Endothelial cell of umbilical vein (primary cell): Measurements from ENCODE around the gene CBLN1. TPM values are rescaled to one million over a fixed set of nuclear protein-coding genes. Genes with fewer than 3 reads are reported as not detected.

Source experiments
- BruUV-seq: library from RNA; stranded (reverse); fragments of 400-500 nt; replicated peaks from 2 replicates; lab custom pipeline; 2021; lab: Mats Ljungman, UMichigan
- CTCF ChIA-PET: fragments of 300-600, 350-600 bp; sonication (Branson Sonifier 250); formaldehyde crosslinking; loops from one replicate; lab custom pipeline; 2021; ENCODE audit warnings: antibody characterized with exemption, inconsistent platforms; lab: Charles Lee
- POLR2A ChIA-PET: fragments of 300-600, 350-600 bp; sonication (Branson Sonifier 250); formaldehyde crosslinking; loops from one replicate; lab custom pipeline; 2021; ENCODE audit warnings: antibody characterized with exemption, inconsistent platforms; lab: Charles Lee
- DNase-seq: peaks from one replicate; pipeline ENCODE4 v3.0.0-alpha.2; 2011; ENCODE audit warnings: low read depth, low spot score
- FAIRE-seq: peaks from 2 replicates; lab custom pipeline; 2011; peaks lifted over from hg19 to GRCh38; lab: Jason Lieb, UNC
- H2AFZ ChIP-seq: 2 replicates; pipeline ENCODE4 v1.6.0; 2012; ENCODE audit warnings: low read depth, low read length, control low read depth, inconsistent platforms
- H3K27ac ChIP-seq: 2 replicates; pipeline ENCODE4 v1.5.1; 2011; ENCODE audit warnings: low read depth, mild to moderate bottlenecking, control low read depth, low read length, moderate library complexity; ENCODE audit not compliant: insufficient read depth
- H3K27me3 ChIP-seq, 2 experiments: 2 replicates each; pipeline versions ENCODE4 v1.6.0 to v1.6.1; 2011; ENCODE audit warnings: low read length in 2 of 2, mixed read lengths in 1 of 2; ENCODE audit not compliant: control insufficient read depth in 2 of 2, insufficient read depth in 2 of 2
- H3K36me3 ChIP-seq, 2 experiments: 2 replicates in 1 of 2; 3 replicates in 1 of 2; pipeline ENCODE4 v1.5.1; 2011; ENCODE audit warnings: low read length in 2 of 2, mild to moderate bottlenecking in 1 of 2, moderate library complexity in 1 of 2; ENCODE audit not compliant: control insufficient read depth in 2 of 2, insufficient read depth in 2 of 2; ENCODE audit errors: extremely low read depth in 1 of 2
- H3K4me1 ChIP-seq: 3 replicates; pipeline ENCODE4 v1.5.1; 2011; ENCODE audit warnings: mild to moderate bottlenecking, low read length; ENCODE audit not compliant: control insufficient read depth, insufficient read depth; ENCODE audit errors: extremely low read depth
- H3K4me2 ChIP-seq: 2 replicates; pipeline ENCODE4 v1.6.1; 2011; ENCODE audit warnings: low read length, control low read depth, mixed read lengths; ENCODE audit not compliant: insufficient read depth
- H3K4me3 ChIP-seq, 3 experiments: fragments of 200-600 bp in 1 of 3; sonication (generic), shearing (Covaris generic) in 1 of 3; replicated peaks in 1 of 3; 2 replicates each; pipeline ENCODE4 v1.5.1; 2011 to 2016; ENCODE audit warnings: control low read depth in 3 of 3, low read length in 3 of 3, mild to moderate bottlenecking in 2 of 3, inconsistent platforms in 1 of 3, low read depth in 1 of 3, moderate library complexity in 1 of 3; ENCODE audit not compliant: insufficient read depth in 1 of 3
- H3K79me2 ChIP-seq: 2 replicates; pipeline ENCODE4 v1.6.0; 2012; ENCODE audit warnings: low read length, inconsistent platforms; ENCODE audit not compliant: control insufficient read depth, insufficient read depth
- H3K9ac ChIP-seq: replicated peaks from 2 replicates; pipeline ENCODE3; 2011; ENCODE audit warnings: low read length, control low read depth; ENCODE audit not compliant: insufficient read depth; ENCODE audit errors: extremely low read depth
- H3K9me1 ChIP-seq: replicated peaks from 3 replicates; pipeline ENCODE4 v1.6.0; 2011; ENCODE audit warnings: mild to moderate bottlenecking, low read length; ENCODE audit not compliant: control insufficient read depth, insufficient read depth; ENCODE audit errors: extremely low read depth
- H3K9me3 ChIP-seq: replicated peaks from 2 replicates; pipeline ENCODE4 v1.5.1; 2012; ENCODE audit warnings: low read length, inconsistent platforms; ENCODE audit not compliant: control insufficient read depth, insufficient read depth
- H4K20me1 ChIP-seq: replicated peaks from 2 replicates; pipeline ENCODE3; 2011; ENCODE audit warnings: mild to moderate bottlenecking, low read length; ENCODE audit not compliant: control insufficient read depth, insufficient read depth; ENCODE audit errors: extremely low read depth
- EZH2 ChIP-seq: IDR thresholded peaks from 2 replicates; pipeline ENCODE4 v1.6.1; 2012; ENCODE audit warnings: borderline replicate concordance, low read depth, mild to moderate bottlenecking, moderate library complexity, low read length, inconsistent platforms; ENCODE audit not compliant: severe bottlenecking
- FOS ChIP-seq: IDR thresholded peaks from 2 replicates; pipeline ENCODE4 v1.6.1; 2011; ENCODE audit warnings: mild to moderate bottlenecking, low read length, moderate library complexity, borderline replicate concordance; ENCODE audit not compliant: insufficient read depth
- GATA2 ChIP-seq: IDR thresholded peaks from 2 replicates; pipeline ENCODE4 v1.7.0; 2011; ENCODE audit warnings: low read depth, mild to moderate bottlenecking, moderate library complexity, mixed read lengths, low read length; ENCODE audit not compliant: insufficient read length, insufficient read depth
- MYC ChIP-seq: IDR thresholded peaks from one replicate; pipeline ENCODE4 v1.6.1; 2011; ENCODE audit warnings: mild to moderate bottlenecking, low read depth, low read length
- POLR2AphosphoS5 ChIP-seq: IDR thresholded peaks from 2 replicates; pipeline ENCODE4 v1.6.1; 2012; ENCODE audit warnings: low read depth, mild to moderate bottlenecking, control low read depth, low read length, moderate library complexity; ENCODE audit not compliant: insufficient read depth
- dilution Hi-C: fragments of 300-500 bp; cut with MboI; formaldehyde crosslinking; loops from one replicate; pipeline ENCODE4 v1.15.0; 2019; ENCODE audit warnings: low sequenced_read_pairs; ENCODE audit not compliant: extremely low pct_ligation_motif_present
- intact Hi-C: fragments of 100-400 bp; cut with micrococcal nuclease; formaldehyde crosslinking; loops from one replicate; pipeline ENCODE4 v1.10.0; 2022
- polyA plus RNA-seq, 4 experiments: library from polyadenylated mRNA; depleted of rRNA in 3 of 4; stranded (reverse) in 3 of 4; unstranded in 1 of 4; fragments of >200 nt; gene quantifications; 2 replicates each; pipeline versions ENCODE4 v1.2.1 to v1.2.3, GENCODE V29; 2011 to 2012; ENCODE audit warnings: missing spikeins in 1 of 4
- total RNA-seq: library from RNA; stranded (reverse); gene quantifications from 2 replicates; pipeline ENCODE4 v1.2.3, GENCODE V29; 2021
- TF ChIP-seq, protein P1 (sequence below), 2 donors: IDR thresholded peaks; 1 replicate in 1 of 2; 2 replicates in 1 of 2; pipeline ENCODE4 v1.5.1; 2011; ENCODE audit warnings: low read length in 2 of 2, mild to moderate bottlenecking in 2 of 2, moderate library complexity in 2 of 2, control low read depth in 1 of 2, inconsistent platforms in 1 of 2, low read depth in 1 of 2; ENCODE audit not compliant: insufficient read depth in 1 of 2; ENCODE audit errors: extremely low read depth in 1 of 2
- TF ChIP-seq, protein P2 (sequence below): IDR thresholded peaks from 2 replicates; pipeline ENCODE4 v1.6.1; 2011; ENCODE audit not compliant: insufficient read depth, insufficient read length

CBLN1 gene
- total and polyA plus RNA-seq, 2 donors (not counting 3 experiments of a cell fraction or from before 2014, with no cell fraction given), result not detected

DNA sequence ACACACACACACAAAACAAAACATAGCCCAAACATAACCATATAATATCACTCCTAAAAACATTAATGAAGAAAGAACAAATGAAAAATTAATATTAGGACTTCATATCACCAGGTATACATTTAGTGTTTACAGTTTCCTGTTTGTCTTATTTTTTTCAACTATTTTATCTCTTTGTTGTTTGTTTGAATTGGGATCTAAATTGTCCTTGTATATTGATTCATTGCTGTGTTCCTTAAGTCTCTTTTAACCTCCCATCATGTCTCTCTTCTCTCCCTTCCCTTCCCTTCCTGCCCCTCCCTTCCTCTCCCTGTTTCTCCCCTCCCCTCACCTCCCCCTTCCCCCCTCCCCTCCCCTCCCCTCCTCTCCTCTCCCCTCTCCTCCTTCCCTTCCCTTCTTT is 23.8 kb upstream of the CBLN1 start:
- Histone ChIP-seq H3K4me3 (no peak overlapping the region), H4K20me1 (no peaks in the 10 kb centered on the region), H3K9ac (no peak overlapping the region), H3K27me3 (no peaks in the 10 kb centered on the region), H3K4me1 (no peaks in the 10 kb centered on the region), H2AFZ (no peak overlapping the region), H3K79me2 (no peaks in the 10 kb centered on the region), H3K9me3 (no peaks in the 10 kb centered on the region), H3K27ac (no peak overlapping the region), H3K9me1 (no peaks in the 10 kb centered on the region), H3K36me3 (no peaks in the 10 kb centered on the region), H3K4me2 (no peak overlapping the region)
- TF ChIP-seq POLR2AphosphoS5 (no peak), FOS (no peak), EZH2 (no peak), GATA2 (no peak), MYC (no peak)
- TF ChIP-seq, protein P1, sequence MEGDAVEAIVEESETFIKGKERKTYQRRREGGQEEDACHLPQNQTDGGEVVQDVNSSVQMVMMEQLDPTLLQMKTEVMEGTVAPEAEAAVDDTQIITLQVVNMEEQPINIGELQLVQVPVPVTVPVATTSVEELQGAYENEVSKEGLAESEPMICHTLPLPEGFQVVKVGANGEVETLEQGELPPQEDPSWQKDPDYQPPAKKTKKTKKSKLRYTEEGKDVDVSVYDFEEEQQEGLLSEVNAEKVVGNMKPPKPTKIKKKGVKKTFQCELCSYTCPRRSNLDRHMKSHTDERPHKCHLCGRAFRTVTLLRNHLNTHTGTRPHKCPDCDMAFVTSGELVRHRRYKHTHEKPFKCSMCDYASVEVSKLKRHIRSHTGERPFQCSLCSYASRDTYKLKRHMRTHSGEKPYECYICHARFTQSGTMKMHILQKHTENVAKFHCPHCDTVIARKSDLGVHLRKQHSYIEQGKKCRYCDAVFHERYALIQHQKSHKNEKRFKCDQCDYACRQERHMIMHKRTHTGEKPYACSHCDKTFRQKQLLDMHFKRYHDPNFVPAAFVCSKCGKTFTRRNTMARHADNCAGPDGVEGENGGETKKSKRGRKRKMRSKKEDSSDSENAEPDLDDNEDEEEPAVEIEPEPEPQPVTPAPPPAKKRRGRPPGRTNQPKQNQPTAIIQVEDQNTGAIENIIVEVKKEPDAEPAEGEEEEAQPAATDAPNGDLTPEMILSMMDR (IDR thresholded peaks at IDR 0.05; ENCODE audit: extremely low read depth in 1 of 2, insufficient read depth in 1 of 2, low read depth in 1 of 2, low read length in 2 of 2), result no peak
- TF ChIP-seq, protein P2, sequence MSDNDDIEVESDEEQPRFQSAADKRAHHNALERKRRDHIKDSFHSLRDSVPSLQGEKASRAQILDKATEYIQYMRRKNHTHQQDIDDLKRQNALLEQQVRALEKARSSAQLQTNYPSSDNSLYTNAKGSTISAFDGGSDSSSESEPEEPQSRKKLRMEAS, result no peak
- no TSS peak for BruUV-seq
- intact Hi-C loops, result no loop called here
- DNase-seq (no peak), FAIRE-seq (no peak)
- CTCF ChIA-PET, result no interaction called here
- dilution Hi-C loops, result no loop called here
- POLR2A ChIA-PET, result no interaction called here
